PC-9 (cell line): Measurements from ENCODE around the gene ZNF687. TPM values are rescaled to one million over a fixed set of nuclear protein-coding genes. Genes with fewer than 3 reads are reported as not detected.
A peak's percentile ranks its signal among the peaks of the same experiment; 100 is the strongest.

Experiments
- BruUV-seq: library from RNA; stranded (reverse); fragments of 400-500 nt; replicated peaks from 2 replicates; lab custom pipeline; 2021; lab: Mats Ljungman, UMichigan
- CTCF ChIA-PET: fragments of 300-600 bp; sonication (Branson Sonifier 250); formaldehyde crosslinking; loops from one replicate; lab custom pipeline; 2022; ENCODE audit warnings: antibody characterized with exemption; lab: Charles Lee
- POLR2A ChIA-PET: fragments of 300-600 bp; sonication (Branson Sonifier 250); formaldehyde crosslinking; loops from one replicate; lab custom pipeline; 2022; ENCODE audit warnings: antibody characterized with exemption; ENCODE audit not compliant: unreplicated experiment; lab: Charles Lee
- DNase-seq, 2 experiments: peaks; one replicate each; pipeline versions ENCODE4 v3.0.0 to v3.0.0-alpha.2; 2015 to 2022; ENCODE audit warnings: mixed read lengths in 1 of 2
- H2AFZ ChIP-seq: fragments of 200-600 bp; sonication (generic); 2 replicates; pipeline ENCODE4 v1.8.1; 2017; ENCODE audit warnings: antibody characterized with exemption
- H3F3A ChIP-seq: fragments of 200-600 bp; sonication (generic); 2 replicates; pipeline ENCODE4 v1.8.1; 2017; ENCODE audit warnings: antibody characterized with exemption, mild to moderate bottlenecking, low read depth; ENCODE audit not compliant: insufficient read depth
- H3K27ac ChIP-seq: fragments of 200-600 bp; sonication (generic); 2 replicates; pipeline ENCODE4 v1.6.1; 2016; ENCODE audit warnings: mixed run types
- H3K27me3 ChIP-seq: fragments of 200-600 bp; sonication (generic); 2 replicates; pipeline ENCODE4 v1.6.1; 2016; ENCODE audit warnings: low read depth, mixed run types; ENCODE audit not compliant: insufficient read depth
- H3K36me3 ChIP-seq: fragments of 200-600 bp; sonication (generic); 2 replicates; pipeline ENCODE4 v1.6.1; 2016; ENCODE audit warnings: low read depth, mixed run types
- H3K4me1 ChIP-seq: fragments of 200-600 bp; sonication (generic); replicated peaks from 2 replicates; pipeline ENCODE4 v1.6.1; 2016; ENCODE audit warnings: mixed run types; ENCODE audit not compliant: insufficient read depth
- H3K4me2 ChIP-seq: fragments of 200-600 bp; sonication (generic); 2 replicates; pipeline ENCODE4 v1.6.1; 2017; ENCODE audit warnings: mixed run types
- H3K4me3 ChIP-seq: fragments of 200-600 bp; sonication (generic); 2 replicates; pipeline ENCODE4 v1.6.1; 2016; ENCODE audit warnings: mixed run types
- H3K79me2 ChIP-seq: fragments of 200-600 bp; sonication (generic); 2 replicates; pipeline ENCODE4 v1.6.1; 2017; ENCODE audit warnings: low read depth, mixed run types
- H3K9me2 ChIP-seq: fragments of 200-600 bp; sonication (generic); 2 replicates; pipeline ENCODE4 v1.8.1; 2017; ENCODE audit warnings: mild to moderate bottlenecking; ENCODE audit not compliant: insufficient read depth
- H3K9me3 ChIP-seq: fragments of 200-600 bp; sonication (generic); 2 replicates; pipeline ENCODE4 v1.8.1; 2016; ENCODE audit warnings: low read depth; ENCODE audit not compliant: insufficient read depth
- H4K20me1 ChIP-seq: fragments of 200-600 bp; sonication (generic); 2 replicates; pipeline ENCODE4 v1.8.1; 2017; ENCODE audit not compliant: insufficient read depth
- CTCF ChIP-seq: fragments of 200-600 bp; sonication (generic); conservative IDR thresholded peaks from 2 replicates; pipeline ENCODE4 v1.6.1; 2017; ENCODE audit warnings: mixed run types, antibody characterized with exemption, mild to moderate bottlenecking, moderate library complexity
- EZH2 ChIP-seq: fragments of 200-600 bp; sonication (generic); IDR thresholded peaks from 2 replicates; pipeline ENCODE4 v1.8.0; 2017; ENCODE audit warnings: antibody characterized with exemption, low read depth
- intact Hi-C: fragments of 100-400 bp; cut with micrococcal nuclease; formaldehyde crosslinking; loops from one replicate; pipeline ENCODE4 v1.10.0; 2022; ENCODE audit not compliant: unreplicated experiment
- total RNA-seq: library from RNA; stranded (reverse); gene quantifications from 2 replicates; pipeline ENCODE4 v1.2.3, GENCODE V29; 2021

ZNF687 gene
- total RNA-seq, 1 experiment from 2014 or later: 26.6 TPM

- Histone ChIP-seq H3K36me3 (0 out of 2 replicates have a peak, but pooled peaks cover 11% of the 10 kb centered on the region), H3F3A (peaks cover 6% of the 10 kb centered on the region; the same call in 1 of the 2 replicates), H3K27ac (peak within 1 kb of the TSS; percentile 80), H3K4me1 (peaks cover 20% of the 10 kb centered on the region), H3K27me3 (no peaks in the 10 kb centered on the region), H3K4me2 (peak within 1 kb of the TSS; percentile 90), H4K20me1 (no peaks in the 10 kb centered on the region), H3K4me3 (peak within 1 kb of the TSS; percentile 74), H3K79me2 (peaks cover 27% of the 10 kb centered on the region), H2AFZ (peak within 1 kb of the TSS; percentile 97), H3K9me3 (no peaks in the 10 kb centered on the region), H3K9me2 (no peaks in the 10 kb centered on the region)
- TF ChIP-seq CTCF: no peak
- no peak for TF ChIP-seq EZH2
- intact Hi-C loops: no loop called here
- POLR2A ChIA-PET: interaction anchor here (0.5 to 1.9 kb wide), 8 partner anchors 11 to 619 kb away, joined by 3 to 31 read pairs (median 4); partner anchors contain the start of genes PSMD4 and ZNF687
- peak; percentile 92 to 94 for DNase-seq
- CTCF ChIA-PET: interaction anchor here (0.6 to 2.6 kb wide), 3 partner anchors 14 to 509 kb away, joined by 3 to 14 read pairs (median 4); no protein-coding TSS in a partner anchor
- no TSS peak for BruUV-seq
Measured at GRCh38 chr1:151327223-151327902, 45.3 kb downstream of the ZNF687 start, which contains the start of gene PI4KB. PI4KB (minus strand) TSS chr1:151327416; CDS start chr1:151316481, 10,935 bp downstream.

GRCh38 chr1:151327903-151328674 is 46.0 kb downstream of the ZNF687 start:
- H2AFZ ChIP-seq: peak overlapping the region; percentile 97
- peaks cover 6% of the 10 kb centered on the region; the same call in 1 of the 2 replicates for H3F3A ChIP-seq
- H3K4me3 ChIP-seq: peak overlapping the region; percentile 74
- CTCF ChIA-PET: interaction anchor here (0.6 to 2.6 kb wide), 3 partner anchors 13 to 508 kb away, joined by 3 to 14 read pairs (median 4); no protein-coding TSS in a partner anchor
- no peaks in the 10 kb centered on the region for H3K27me3 ChIP-seq
- BruUV-seq: TSS peak; percentile 65
- H3K4me1 ChIP-seq: peaks cover 20% of the 10 kb centered on the region
- H3K4me2 ChIP-seq: peak overlapping the region; percentile 90
- H3K27ac ChIP-seq: peak overlapping the region; percentile 80
- DNase-seq: peak in 1 of 2 experiments; percentile 30
- POLR2A ChIA-PET: interaction anchor here (0.5 to 1.9 kb wide), 7 partner anchors 10 to 618 kb away, joined by 3 to 31 read pairs (median 5); partner anchors contain the start of gene ZNF687
- peaks cover 27% of the 10 kb centered on the region for H3K79me2 ChIP-seq
- H3K9me2 ChIP-seq: no peaks in the 10 kb centered on the region
- H4K20me1 ChIP-seq: no peaks in the 10 kb centered on the region
- no peaks in the 10 kb centered on the region for H3K9me3 ChIP-seq
- intact Hi-C loops: no loop called here
- TF ChIP-seq CTCF (no peak), EZH2 (no peak)
- 0 out of 2 replicates have a peak, but pooled peaks cover 11% of the 10 kb centered on the region for H3K36me3 ChIP-seq

GRCh38 chr1:151334822-151335221 is 52.7 kb downstream of the ZNF687 start:
- no TSS peak for BruUV-seq
- Histone ChIP-seq H3F3A (0 out of 2 replicates have a peak, but pooled peaks cover 9% of the 10 kb centered on the region), H3K27me3 (no peaks in the 10 kb centered on the region), H3K4me3 (no peak overlapping the region), H3K9me3 (no peaks in the 10 kb centered on the region), H3K36me3 (no peaks in the 10 kb centered on the region), H3K27ac (no peak overlapping the region), H3K4me2 (no peak overlapping the region), H3K79me2 (no peaks in the 10 kb centered on the region), H2AFZ (no peak overlapping the region), H4K20me1 (no peaks in the 10 kb centered on the region), H3K4me1 (no peaks in the 10 kb centered on the region), H3K9me2 (no peaks in the 10 kb centered on the region)
- TF ChIP-seq CTCF: no peak
- no peak for TF ChIP-seq EZH2
- POLR2A ChIA-PET: no interaction called here
- no peak for DNase-seq
- intact Hi-C loops: no loop called here
- CTCF ChIA-PET: no interaction called here
